Measurements from ENCODE around the gene SMPD3. TPM values are rescaled to one million over a fixed set of nuclear protein-coding genes. Genes with fewer than 3 reads are reported as not detected.

SMPD3 gene
- total RNA-seq, 1 donor = 0.86 TPM

- DNase-seq (ENCODE audit: low read depth) = no peak
- no peak overlapping the region for H3K4me3 ChIP-seq (ENCODE audit: low read depth, low read length)
- TF ChIP-seq CTCF (IDR thresholded peaks at IDR 0.05; ENCODE audit: insufficient read depth, low read depth, low read length) = no peak
Measured at GRCh38 chr16:68360547-68360946, 87.8 kb downstream of the SMPD3 start.

- no peak for TF ChIP-seq CTCF (IDR thresholded peaks at IDR 0.05; ENCODE audit: insufficient read depth, low read depth, low read length)
- DNase-seq (ENCODE audit: low read depth) = no peak
- no peak overlapping the region for H3K4me3 ChIP-seq (ENCODE audit: low read depth, low read length)
Measured at GRCh38 chr16:68359398-68360191, 88.7 kb downstream of the SMPD3 start.

- no peak for TF ChIP-seq CTCF (IDR thresholded peaks at IDR 0.05; ENCODE audit: insufficient read depth, low read depth, low read length)
- no peak for DNase-seq (ENCODE audit: low read depth)
- H3K4me3 ChIP-seq (ENCODE audit: low read depth, low read length) = no peak overlapping the region
Measured at GRCh38 chr16:68358951-68359350, 89.4 kb downstream of the SMPD3 start.

- no peak for DNase-seq (ENCODE audit: low read depth)
- no peak overlapping the region for H3K4me3 ChIP-seq (ENCODE audit: low read depth, low read length)
- TF ChIP-seq CTCF (IDR thresholded peaks at IDR 0.05; ENCODE audit: insufficient read depth, low read depth, low read length) = no peak
Measured at GRCh38 chr16:68357923-68358322, 90.4 kb downstream of the SMPD3 start.

GRCh38 chr16:68357521-68357922 is 90.8 kb downstream of the SMPD3 start:
- H3K4me3 ChIP-seq (ENCODE audit: low read depth, low read length) = no peak overlapping the region
- DNase-seq (ENCODE audit: low read depth) = no peak
- TF ChIP-seq CTCF (IDR thresholded peaks at IDR 0.05; ENCODE audit: insufficient read depth, low read depth, low read length) = no peak

GRCh38 chr16:68356919-68357286 is 91.4 kb downstream of the SMPD3 start:
- DNase-seq (ENCODE audit: low read depth) = no peak
- no peak for TF ChIP-seq CTCF (IDR thresholded peaks at IDR 0.05; ENCODE audit: insufficient read depth, low read depth, low read length)
- no peak overlapping the region for H3K4me3 ChIP-seq (ENCODE audit: low read depth, low read length)
